H9 (cell line): ENCODE measurements around the gene KHNYN. TPM values are rescaled to one million over a fixed set of nuclear protein-coding genes. Genes with fewer than 3 reads are reported as not detected.

ENCODE experiments used
- DNase-seq: peaks from one replicate; pipeline ENCODE4 v3.0.0-alpha.2; 2017
- H2AFZ ChIP-seq: one replicate; pipeline ENCODE4 v1.6.1; 2013; ENCODE audit warnings: mild to moderate bottlenecking, low read length, control low read depth, moderate library complexity
- H2AK5ac ChIP-seq: 2 replicates; pipeline ENCODE4 v1.6.1; 2013; ENCODE audit warnings: low read length, control low read depth, mixed read lengths; ENCODE audit not compliant: insufficient read length
- H2BK120ac ChIP-seq: one replicate; pipeline ENCODE4 v1.6.1; 2013; ENCODE audit warnings: low read depth, mild to moderate bottlenecking, low read length, control low read depth, inconsistent platforms; ENCODE audit not compliant: poor library complexity, severe bottlenecking
- H2BK12ac ChIP-seq: 2 replicates; pipeline ENCODE4 v1.6.1; 2013; ENCODE audit warnings: low read length, control low read depth, mixed read lengths, low read depth; ENCODE audit not compliant: insufficient read length
- H2BK15ac ChIP-seq: 2 replicates; pipeline ENCODE4 v1.6.1; 2013; ENCODE audit warnings: low read depth, low read length, control low read depth
- H2BK20ac ChIP-seq: one replicate; pipeline ENCODE4 v1.6.1; 2013; ENCODE audit warnings: low read depth, mild to moderate bottlenecking, low read length, control low read depth, inconsistent platforms; ENCODE audit not compliant: poor library complexity, severe bottlenecking
- H2BK5ac ChIP-seq: 2 replicates; pipeline ENCODE4 v1.6.1; 2013; ENCODE audit warnings: low read length, control low read depth, mixed read lengths; ENCODE audit not compliant: insufficient read length
- H3K14ac ChIP-seq: 2 replicates; pipeline ENCODE4 v1.6.1; 2013; ENCODE audit warnings: low read length, control low read depth; ENCODE audit not compliant: insufficient read depth
- H3K18ac ChIP-seq: 2 replicates; pipeline ENCODE4 v1.6.1; 2013; ENCODE audit warnings: low read depth, mild to moderate bottlenecking, mixed read lengths, low read length, control low read depth; ENCODE audit not compliant: insufficient read length
- H3K23ac ChIP-seq: 2 replicates; pipeline ENCODE4 v1.6.1; 2013; ENCODE audit warnings: low read length, control low read depth, mixed read lengths, low read depth; ENCODE audit not compliant: insufficient read length
- H3K23me2 ChIP-seq: 2 replicates; pipeline ENCODE4 v1.6.1; 2013; ENCODE audit warnings: low read depth, mild to moderate bottlenecking, mixed read lengths, low read length, control low read depth; ENCODE audit not compliant: insufficient read length, poor library complexity, severe bottlenecking
- H3K27ac ChIP-seq: 2 replicates; pipeline ENCODE4 v1.5.1; 2013; ENCODE audit warnings: low read length, control low read depth, mixed read lengths, low read depth; ENCODE audit not compliant: insufficient read length
- H3K27me3 ChIP-seq: 2 replicates; pipeline ENCODE4 v1.6.1; 2013; ENCODE audit warnings: low read length, control low read depth, inconsistent platforms; ENCODE audit not compliant: insufficient read depth
- H3K4ac ChIP-seq: 2 replicates; pipeline ENCODE4 v1.6.1; 2013; ENCODE audit warnings: low read depth, mild to moderate bottlenecking, control low read depth, inconsistent platforms, low read length, moderate library complexity
- H3K4me1 ChIP-seq: 2 replicates; pipeline ENCODE4 v1.6.1; 2013; ENCODE audit warnings: low read length, control low read depth, inconsistent platforms; ENCODE audit not compliant: insufficient read depth
- H3K4me2 ChIP-seq: 2 replicates; pipeline ENCODE4 v1.6.1; 2013; ENCODE audit warnings: low read length, control low read depth, mixed read lengths; ENCODE audit not compliant: insufficient read length, insufficient read depth
- H3K56ac ChIP-seq: 2 replicates; pipeline ENCODE4 v1.6.1; 2013; ENCODE audit warnings: low read depth, mild to moderate bottlenecking, mixed read lengths, low read length, control low read depth; ENCODE audit not compliant: insufficient read length
- H3K79me1 ChIP-seq: 2 replicates; pipeline ENCODE4 v1.6.1; 2013; ENCODE audit warnings: low read depth, mild to moderate bottlenecking, moderate library complexity, low read length, control low read depth, inconsistent platforms; ENCODE audit not compliant: insufficient read depth, poor library complexity, severe bottlenecking
- H3K79me2 ChIP-seq: 2 replicates; pipeline ENCODE4 v1.6.1; 2013; ENCODE audit warnings: low read length, control low read depth, inconsistent platforms; ENCODE audit not compliant: insufficient read depth
- H3K9ac ChIP-seq: 2 replicates; pipeline ENCODE4 v1.6.1; 2013; ENCODE audit warnings: low read length, control low read depth, mixed read lengths; ENCODE audit not compliant: insufficient read length; ENCODE audit errors: extremely low read depth
- H3K9me3 ChIP-seq: one replicate; pipeline ENCODE4 v1.6.1; 2013; ENCODE audit warnings: low read depth, low read length, inconsistent platforms; ENCODE audit not compliant: control insufficient read depth
- H3T11ph ChIP-seq: one replicate; pipeline ENCODE4 v1.6.1; 2013; ENCODE audit warnings: mild to moderate bottlenecking, low read length, control low read depth, inconsistent platforms
- H4K20me1 ChIP-seq: one replicate; pipeline ENCODE4 v1.6.1; 2013; ENCODE audit not compliant: control insufficient read depth, insufficient read length, insufficient read depth
- H4K5ac ChIP-seq: 2 replicates; pipeline ENCODE4 v1.6.1; 2013; ENCODE audit warnings: low read depth, mild to moderate bottlenecking, mixed read lengths, low read length, control low read depth; ENCODE audit not compliant: insufficient read length
- H4K8ac ChIP-seq: replicated peaks from 2 replicates; pipeline ENCODE4 v1.6.1; 2013; ENCODE audit warnings: low read length, control low read depth, mixed read lengths, low read depth; ENCODE audit not compliant: insufficient read length
- H4K91ac ChIP-seq: 2 replicates; pipeline ENCODE4 v1.6.1; 2013; ENCODE audit warnings: low read depth, mild to moderate bottlenecking, moderate library complexity, mixed read lengths, low read length, control low read depth; ENCODE audit not compliant: insufficient read length
- H3K27ac Mint-ChIP-seq, 3 experiments: 2 replicates in 2 of 3; 3 replicates in 1 of 3; pipeline ENCODE4 v1.8.0; 2020 to 2021; ENCODE audit warnings: mixed read lengths in 3 of 3, mild to moderate bottlenecking in 1 of 3, moderate library complexity in 1 of 3
- H3K27me3 Mint-ChIP-seq: 2 replicates; pipeline ENCODE4 v1.8.0; 2021; ENCODE audit warnings: low read depth, mild to moderate bottlenecking, moderate library complexity, mixed read lengths
- H3K36me3 Mint-ChIP-seq, 3 experiments: 2 replicates in 2 of 3; 3 replicates in 1 of 3; pipeline ENCODE4 v1.8.0; 2020 to 2021; ENCODE audit warnings: low read depth in 3 of 3, mixed read lengths in 3 of 3; ENCODE audit not compliant: insufficient read depth in 1 of 3
- H3K4me1 Mint-ChIP-seq, 2 experiments: 2 replicates each; pipeline ENCODE4 v1.8.0; 2020; ENCODE audit warnings: mixed read lengths in 2 of 2
- H3K4me3 Mint-ChIP-seq, 2 experiments: 2 replicates in 1 of 2; 3 replicates in 1 of 2; pipeline ENCODE4 v1.8.0; 2020 to 2021; ENCODE audit warnings: mild to moderate bottlenecking in 2 of 2, mixed read lengths in 2 of 2, moderate library complexity in 1 of 2
- H3K9me3 Mint-ChIP-seq, 2 experiments: 2 replicates in 1 of 2; 3 replicates in 1 of 2; pipeline ENCODE4 v1.8.0; 2020; ENCODE audit warnings: mild to moderate bottlenecking in 2 of 2, mixed read lengths in 2 of 2, moderate library complexity in 1 of 2
- WGBS: extraction: QIAGEN DNeasy Blood & Tissue Kit; methylation state at CpG from one replicate; pipeline ENCODE4 v1.1.7; 2013; ENCODE audit warnings: missing lambda C conversion rate, low lambda C conversion rate, mixed read lengths; ENCODE audit not compliant: insufficient read length; ENCODE audit errors: extremely low coverage; 5-methylcytosine and 5-hydroxymethylcytosine counted together
- total RNA-seq: library from RNA; stranded (reverse); gene quantifications from 2 replicates; pipeline ENCODE4 v1.2.1, GENCODE V29; 2021
- TF ChIP-seq, protein P1 (sequence below): fragments of 200-600 bp; sonication (generic); conservative IDR thresholded peaks from 3 replicates; pipeline ENCODE4 v1.8.0; 2021; ENCODE audit warnings: antibody characterized with exemption, mild to moderate bottlenecking

KHNYN gene
- total RNA-seq, 1 experiment from 2014 or later, result 30.0 TPM

DNA sequence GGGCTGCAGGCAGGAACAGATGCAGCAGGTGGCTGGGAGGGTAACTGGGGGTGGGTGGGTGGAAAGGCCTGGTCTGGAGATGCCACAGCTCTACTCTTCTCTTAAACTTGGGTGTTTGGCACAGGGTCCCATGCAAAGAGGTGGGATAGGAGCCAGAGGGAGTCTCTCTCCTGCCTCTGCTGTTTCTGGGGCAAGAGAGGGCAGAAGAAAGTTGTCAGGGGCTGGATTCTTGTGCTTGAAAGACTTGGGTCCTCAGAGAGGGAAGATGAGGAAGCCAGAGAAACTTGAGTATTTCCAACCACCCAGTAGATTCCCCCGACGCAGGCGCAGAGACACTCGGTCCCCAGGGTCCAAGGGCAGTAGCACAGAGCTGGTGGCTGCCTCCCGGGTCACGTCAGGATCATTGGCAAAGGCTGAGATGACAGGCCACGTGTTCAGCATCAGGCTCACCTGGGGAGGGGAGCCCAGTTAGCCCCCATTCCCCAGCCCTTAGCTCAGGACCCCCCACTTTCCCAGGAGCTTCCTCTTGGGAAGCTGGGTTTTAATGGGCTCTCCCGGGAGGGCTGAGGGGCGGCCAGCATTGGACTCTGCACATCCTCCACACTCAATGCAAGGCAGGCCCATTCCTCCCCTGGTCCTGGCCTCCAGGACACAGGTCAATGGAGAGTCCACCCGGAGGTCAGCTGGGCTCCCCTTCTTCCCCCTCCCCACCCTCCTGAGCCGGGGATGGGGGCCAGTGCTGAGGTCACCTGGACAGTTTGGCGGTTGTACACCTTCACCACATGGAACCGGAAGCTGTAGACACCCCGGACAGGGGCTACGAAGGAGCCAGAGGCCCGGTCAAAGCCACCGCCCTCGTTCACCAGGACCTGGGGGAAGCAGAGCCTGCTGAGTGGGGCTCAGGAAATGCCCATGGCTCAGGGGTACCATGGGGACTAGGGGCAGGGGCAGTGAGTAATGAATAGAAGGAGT lies 1.9 kb upstream of the KHNYN start:
- H3K79me2 ChIP-seq, result no peaks in the 10 kb centered on the region
- no peak overlapping the region for H2BK120ac ChIP-seq
- H3K27me3 Mint-ChIP-seq, result peaks cover 8% of the 10 kb centered on the region
- no peak overlapping the region for H3K9ac ChIP-seq
- no peak for DNase-seq
- H2AFZ ChIP-seq, result no peak overlapping the region
- no peak overlapping the region for H4K8ac ChIP-seq
- no peaks in the 10 kb centered on the region for H3K9me3 ChIP-seq
- H3K36me3 Mint-ChIP-seq, result peaks cover 0 to 9% (median 5%) of the 10 kb centered on the region in 3 experiments; a peak in 5 of 7 replicates
- H4K5ac ChIP-seq, result no peak overlapping the region
- no peak overlapping the region for H2BK20ac ChIP-seq
- no peak overlapping the region for H3K14ac ChIP-seq
- no peaks in the 10 kb centered on the region for H3K79me1 ChIP-seq
- H3K27ac Mint-ChIP-seq, result no peak overlapping the region
- H3K18ac ChIP-seq, result no peak overlapping the region
- H3K4me1 ChIP-seq, result peaks cover 3% of the 10 kb centered on the region; the same call in 1 of the 2 replicates
- H2BK12ac ChIP-seq, result no peak overlapping the region
- no CpG with 5 or more reads among the region's 18 CpGs for WGBS
- no peak overlapping the region for H3K23ac ChIP-seq
- H3K4me2 ChIP-seq, result no peak overlapping the region
- peak overlapping the region in 1 of 2 experiments; percentile 42; a peak in 1 of 5 replicates for H3K4me3 Mint-ChIP-seq
- H3K4me1 Mint-ChIP-seq, result peaks cover 29 to 30% of the 10 kb centered on the region in 2 experiments
- H3K4ac ChIP-seq, result no peak overlapping the region
- no peak overlapping the region for H2AK5ac ChIP-seq
- H2BK5ac ChIP-seq, result no peak overlapping the region
- H3K27me3 ChIP-seq, result peaks cover 2% of the 10 kb centered on the region; the same call in 1 of the 2 replicates
- no peak overlapping the region for H2BK15ac ChIP-seq
- no peak overlapping the region for H3K27ac ChIP-seq
- H4K91ac ChIP-seq, result no peak overlapping the region
- peaks cover 2% of the 10 kb centered on the region for H4K20me1 ChIP-seq
- peaks cover 7% of the 10 kb centered on the region for H3K23me2 ChIP-seq
- H3K56ac ChIP-seq, result no peak overlapping the region
- no peak overlapping the region for H3T11ph ChIP-seq
- TF ChIP-seq, protein P1, sequence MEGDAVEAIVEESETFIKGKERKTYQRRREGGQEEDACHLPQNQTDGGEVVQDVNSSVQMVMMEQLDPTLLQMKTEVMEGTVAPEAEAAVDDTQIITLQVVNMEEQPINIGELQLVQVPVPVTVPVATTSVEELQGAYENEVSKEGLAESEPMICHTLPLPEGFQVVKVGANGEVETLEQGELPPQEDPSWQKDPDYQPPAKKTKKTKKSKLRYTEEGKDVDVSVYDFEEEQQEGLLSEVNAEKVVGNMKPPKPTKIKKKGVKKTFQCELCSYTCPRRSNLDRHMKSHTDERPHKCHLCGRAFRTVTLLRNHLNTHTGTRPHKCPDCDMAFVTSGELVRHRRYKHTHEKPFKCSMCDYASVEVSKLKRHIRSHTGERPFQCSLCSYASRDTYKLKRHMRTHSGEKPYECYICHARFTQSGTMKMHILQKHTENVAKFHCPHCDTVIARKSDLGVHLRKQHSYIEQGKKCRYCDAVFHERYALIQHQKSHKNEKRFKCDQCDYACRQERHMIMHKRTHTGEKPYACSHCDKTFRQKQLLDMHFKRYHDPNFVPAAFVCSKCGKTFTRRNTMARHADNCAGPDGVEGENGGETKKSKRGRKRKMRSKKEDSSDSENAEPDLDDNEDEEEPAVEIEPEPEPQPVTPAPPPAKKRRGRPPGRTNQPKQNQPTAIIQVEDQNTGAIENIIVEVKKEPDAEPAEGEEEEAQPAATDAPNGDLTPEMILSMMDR, result no peak
- no peaks in the 10 kb centered on the region for H3K9me3 Mint-ChIP-seq
